HepG2 (cell line): Measurements from ENCODE around the gene THEMIS. TPM values are rescaled to one million over a fixed set of nuclear protein-coding genes. Genes with fewer than 3 reads are reported as not detected.

Experiments
- ATF3 ChIP-seq: sonication (generic); formaldehyde crosslinking; IDR thresholded peaks from 2 replicates; pipeline ENCODE4 v1.4.0; 2020; ENCODE audit warnings: missing genetic modification reagents
- GATAD1 ChIP-seq: IDR thresholded peaks from 2 replicates; pipeline ENCODE4 v1.6.1; 2016; ENCODE audit warnings: missing genetic modification reagents, missing compliant biosample characterization
- GLI4 ChIP-seq: sonication (generic); formaldehyde crosslinking; IDR thresholded peaks from 2 replicates; pipeline ENCODE4 v1.5.1; 2020; ENCODE audit warnings: missing genetic modification reagents, mild to moderate bottlenecking, moderate library complexity, borderline replicate concordance
- IKZF1 ChIP-seq: fragments of 450-650 bp; IDR thresholded peaks from 2 replicates; pipeline ENCODE4 v1.7.1; 2016
- NFIB ChIP-seq: sonication (generic); formaldehyde crosslinking; IDR thresholded peaks from 2 replicates; pipeline ENCODE4 v1.9.0; 2021; ENCODE audit warnings: missing genetic modification reagents, mild to moderate bottlenecking, borderline replicate concordance
- PPARG ChIP-seq: conservative IDR thresholded peaks from 2 replicates; pipeline ENCODE4 v1.6.1; 2016; ENCODE audit warnings: missing biosample characterization, missing genetic modification reagents
- REXO4 ChIP-seq: sonication (generic); formaldehyde crosslinking; IDR thresholded peaks from 2 replicates; pipeline ENCODE4 v1.8.0; 2022; ENCODE audit warnings: missing genetic modification reagents, mild to moderate bottlenecking, borderline replicate concordance
- RFXAP ChIP-seq: sonication (generic); formaldehyde crosslinking; IDR thresholded peaks from 2 replicates; pipeline ENCODE4 v1.4.0; 2020; ENCODE audit warnings: missing genetic modification reagents, borderline replicate concordance
- SIN3A ChIP-seq: IDR thresholded peaks from 2 replicates; pipeline ENCODE4 v1.6.1; 2011; ENCODE audit warnings: low read depth, mild to moderate bottlenecking, control low read depth, low read length, borderline replicate concordance
- SKI ChIP-seq: fragments of 450-650 bp; IDR thresholded peaks from one replicate; pipeline ENCODE4 v1.6.1; 2018; ENCODE audit warnings: mild to moderate bottlenecking; ENCODE audit not compliant: partially characterized antibody
- TOE1 ChIP-seq: sonication (generic); formaldehyde crosslinking; IDR thresholded peaks from 2 replicates; pipeline ENCODE4 v1.4.0; 2020; ENCODE audit warnings: mild to moderate bottlenecking, missing genetic modification reagents
- YEATS2 ChIP-seq: sonication (generic); formaldehyde crosslinking; IDR thresholded peaks from 2 replicates; pipeline ENCODE4 v1.4.0; 2020; ENCODE audit warnings: missing genetic modification reagents, borderline replicate concordance
- ZFP82 ChIP-seq: sonication (generic); formaldehyde crosslinking; IDR thresholded peaks from 2 replicates; pipeline ENCODE4 v1.5.1; 2020; ENCODE audit warnings: mild to moderate bottlenecking, missing genetic modification reagents, borderline replicate concordance
- ZNF281 ChIP-seq: sonication (generic); formaldehyde crosslinking; IDR thresholded peaks from 2 replicates; pipeline ENCODE4 v1.4.0; 2020; ENCODE audit warnings: missing genetic modification reagents, borderline replicate concordance
- ZNF460 ChIP-seq: sonication (generic); formaldehyde crosslinking; IDR thresholded peaks from 2 replicates; pipeline ENCODE4 v1.5.1; 2020; ENCODE audit warnings: missing genetic modification reagents, mild to moderate bottlenecking, borderline replicate concordance
- ZNF512B ChIP-seq: sonication (generic); formaldehyde crosslinking; IDR thresholded peaks from 2 replicates; pipeline ENCODE4 v1.5.1; 2020; ENCODE audit warnings: missing genetic modification reagents, mild to moderate bottlenecking, borderline replicate concordance
- ZNF574 ChIP-seq: sonication (generic); formaldehyde crosslinking; IDR thresholded peaks from 2 replicates; pipeline ENCODE4 v1.4.0; 2020; ENCODE audit warnings: missing genetic modification reagents
- ZNF781 ChIP-seq: sonication (generic); formaldehyde crosslinking; IDR thresholded peaks from 2 replicates; pipeline ENCODE4 v1.5.1; 2020; ENCODE audit warnings: borderline replicate concordance, mild to moderate bottlenecking, missing genetic modification reagents; ENCODE audit errors: not compliant biosample characterization
- polyA plus RNA-seq, 8 experiments: library from polyadenylated mRNA; depleted of rRNA in 3 of 8; stranded (reverse) in 7 of 8; unstranded in 1 of 8; fragments of >200 nt; fragmentation: Illumina TruSeq in 4 of 8; extraction: Trizol in 4 of 8; gene quantifications; 2 replicates each; pipeline versions ENCODE4 v1.2.1 to v1.2.3, GENCODE V29; 2011 to 2016; ENCODE audit warnings: low read depth in 4 of 8, missing spikeins in 1 of 8, mixed read lengths in 1 of 8; ENCODE audit not compliant: insufficient read depth in 1 of 8
- total RNA-seq, 5 experiments: library from RNA; depleted of rRNA; stranded (reverse); fragments of >200 nt; fragmentation: Illumina TruSeq; extraction: Trizol; gene quantifications; 2 replicates each; pipeline ENCODE4 v1.2.3, GENCODE V29; 2016; ENCODE audit warnings: low read depth in 1 of 5

Gene THEMIS
- total and polyA plus RNA-seq, 2 of the 13 experiments (the other 11 are each of a cell fraction or from before 2014, with no cell fraction given): not detected

- no peak for TF ChIP-seq SIN3A
- TF ChIP-seq IKZF1: no peak
- TF ChIP-seq ZNF574 (CRISPR knock-in tag): no peak
- TF ChIP-seq ZNF281 (CRISPR knock-in tag): no peak
- no peak for TF ChIP-seq TOE1 (CRISPR knock-in tag)
- no peak for TF ChIP-seq GLI4 (CRISPR knock-in tag)
- no peak for TF ChIP-seq ZFP82 (CRISPR knock-in tag)
- no peak for TF ChIP-seq REXO4 (CRISPR knock-in tag)
- TF ChIP-seq ZNF781 (CRISPR knock-in tag): no peak
- TF ChIP-seq YEATS2 (CRISPR knock-in tag): no peak
- no peak for TF ChIP-seq PPARG (CRISPR knock-in tag)
- no peak for TF ChIP-seq NFIB (CRISPR knock-in tag)
- TF ChIP-seq RFXAP (CRISPR knock-in tag): no peak
- no peak for TF ChIP-seq SKI
- TF ChIP-seq ZNF512B: no peak
- TF ChIP-seq ATF3 (CRISPR knock-in tag): no peak
- TF ChIP-seq GATAD1 (CRISPR knock-in tag): no peak
- no peak for TF ChIP-seq ZNF460
Observed at GRCh38 chr6:127749095-127749494, 151.8 kb downstream of the THEMIS start (continued).
